GM19438 (cell line): ENCODE measurements around the gene METTL25.

Experiments used
- ATAC-seq: cut with Tn5 transposase; IDR thresholded peaks from one replicate; pipeline ENCODE4 v1.9.1; 2021; ENCODE audit warnings: low read depth; ENCODE audit not compliant: unreplicated experiment

METTL25 gene

GRCh38 chr12:82398879-82399278, 40.5 kb downstream of the METTL25 start:
- no peak for ATAC-seq

GRCh38 chr12:82400819-82401218, 42.5 kb downstream of the METTL25 start:
- ATAC-seq, result no peak

- no peak for ATAC-seq
Measured at GRCh38 chr12:82406651-82407050, 48.3 kb downstream of the METTL25 start.

- ATAC-seq, result no peak
Measured at GRCh38 chr12:82407481-82407880, 49.2 kb downstream of the METTL25 start.

- ATAC-seq, result no peak
Measured at GRCh38 chr12:82408844-82409243, 50.5 kb downstream of the METTL25 start.

- ATAC-seq, result no peak
Measured at GRCh38 chr12:82411546-82412230, 53.4 kb downstream of the METTL25 start.

- ATAC-seq, result no peak
Measured at GRCh38 chr12:82412246-82412645, 53.9 kb downstream of the METTL25 start.

- no peak for ATAC-seq
Measured at GRCh38 chr12:82414044-82414443, 55.7 kb downstream of the METTL25 start.

GRCh38 chr12:82414926-82415325, 56.6 kb downstream of the METTL25 start:
- ATAC-seq, result no peak

- no peak for ATAC-seq
Measured at GRCh38 chr12:82415402-82415801, 57.1 kb downstream of the METTL25 start.

- ATAC-seq, result no peak
Measured at GRCh38 chr12:82425241-82425640, 66.9 kb downstream of the METTL25 start.

- no peak for ATAC-seq
Measured at GRCh38 chr12:82426081-82426480, 67.8 kb downstream of the METTL25 start.

GRCh38 chr12:82426586-82426985, 68.3 kb downstream of the METTL25 start:
- no peak for ATAC-seq

- ATAC-seq, result no peak
Measured at GRCh38 chr12:82430541-82431145, 72.3 kb downstream of the METTL25 start.

- no peak for ATAC-seq
Measured at GRCh38 chr12:82434392-82434911, 76.1 kb downstream of the METTL25 start.

- no peak for ATAC-seq
Measured at GRCh38 chr12:82436354-82436753, 78.0 kb downstream of the METTL25 start.

GRCh38 chr12:82437744-82438143, 79.4 kb downstream of the METTL25 start:
- no peak for ATAC-seq

GRCh38 chr12:82438356-82438755, 80.0 kb downstream of the METTL25 start:
- no peak for ATAC-seq

GRCh38 chr12:82440885-82441284, 82.6 kb downstream of the METTL25 start:
- no peak for ATAC-seq

- no peak for ATAC-seq
Measured at GRCh38 chr12:82448911-82449578, 90.7 kb downstream of the METTL25 start.

- no peak for ATAC-seq
Measured at GRCh38 chr12:82456633-82457032, 98.3 kb downstream of the METTL25 start.

- no peak for ATAC-seq
Measured at GRCh38 chr12:82458101-82458500, 99.8 kb downstream of the METTL25 start.
